H1 (cell line): ENCODE data around the gene ZNF446. TPM values are rescaled to one million over a fixed set of nuclear protein-coding genes. Genes with fewer than 3 reads are reported as not detected.
A peak's percentile ranks its signal among the peaks of the same experiment; 100 is the strongest.

ENCODE experiments used
- CTCF ChIA-PET: fragments of 300-600 bp; sonication (Branson Sonifier 250); formaldehyde crosslinking; loops from one replicate; lab custom pipeline; 2021; ENCODE audit not compliant: partially characterized antibody; lab: Charles Lee
- POLR2A ChIA-PET: fragments of 300-600 bp; sonication (Branson Sonifier 250); formaldehyde crosslinking; loops from one replicate; lab custom pipeline; 2021; ENCODE audit warnings: inconsistent platforms; ENCODE audit not compliant: partially characterized antibody; lab: Charles Lee
- DNase-seq, 2 experiments: peaks; one replicate each; pipeline versions ENCODE4 v3.0.0 to v3.0.0-alpha.2; 2010 to 2022; ENCODE audit warnings: low spot score in 2 of 2, low read depth in 1 of 2, mixed read lengths in 1 of 2
- FAIRE-seq: peaks from 2 replicates; lab custom pipeline; 2011; peaks lifted over from hg19 to GRCh38; lab: Jason Lieb, UNC
- H2AFZ ChIP-seq: 2 replicates; pipeline ENCODE4 v1.8.1; 2012; ENCODE audit warnings: low read length, inconsistent platforms
- H2AK5ac ChIP-seq: 2 replicates; pipeline ENCODE4 v1.6.1; 2013; ENCODE audit warnings: low read depth, low read length
- H2BK120ac ChIP-seq: replicated peaks from 2 replicates; pipeline ENCODE3; 2013; ENCODE audit warnings: low read depth, low read length, inconsistent platforms
- H2BK12ac ChIP-seq: 2 replicates; pipeline ENCODE4 v1.6.1; 2013; ENCODE audit warnings: low read depth, low read length
- H2BK15ac ChIP-seq: 2 replicates; pipeline ENCODE4 v1.6.1; 2013; ENCODE audit warnings: low read length
- H2BK20ac ChIP-seq: 2 replicates; pipeline ENCODE4 v1.6.1; 2013; ENCODE audit warnings: low read length
- H2BK5ac ChIP-seq: 2 replicates; pipeline ENCODE4 v1.6.1; 2013; ENCODE audit warnings: low read depth, low read length
- H3K14ac ChIP-seq: 2 replicates; pipeline ENCODE4 v1.6.1; 2013; ENCODE audit warnings: inconsistent platforms; ENCODE audit not compliant: insufficient read length
- H3K18ac ChIP-seq: 2 replicates; pipeline ENCODE4 v1.6.1; 2013; ENCODE audit warnings: low read length; ENCODE audit errors: extremely low read depth
- H3K23ac ChIP-seq: 2 replicates; pipeline ENCODE4 v1.6.1; 2013; ENCODE audit warnings: inconsistent platforms; ENCODE audit not compliant: insufficient read length
- H3K23me2 ChIP-seq: 2 replicates; pipeline ENCODE4 v1.6.1; 2013; ENCODE audit warnings: low read depth, low read length
- H3K27ac ChIP-seq: 2 replicates; pipeline ENCODE4 v1.6.1; 2011; ENCODE audit warnings: low read depth, low read length, inconsistent platforms
- H3K27me3 ChIP-seq, 4 experiments: replicated peaks in 1 of 4; 1 replicate in 1 of 4; 2 replicates in 3 of 4; pipeline versions ENCODE4 v1.6.1 to v1.8.1; 2011 to 2013; ENCODE audit warnings: low read length in 3 of 4, mild to moderate bottlenecking in 3 of 4, inconsistent platforms in 2 of 4, mixed read lengths in 2 of 4, moderate library complexity in 1 of 4; ENCODE audit not compliant: control insufficient read depth in 3 of 4, insufficient read depth in 3 of 4; ENCODE audit errors: extremely low read depth in 1 of 4
- H3K36me3 ChIP-seq, 4 experiments: 2 replicates each; pipeline versions ENCODE4 v1.6.1 to v1.8.1; 2011 to 2013; ENCODE audit warnings: mild to moderate bottlenecking in 4 of 4, low read length in 3 of 4, moderate library complexity in 2 of 4, control low read depth in 1 of 4, inconsistent platforms in 1 of 4; ENCODE audit not compliant: insufficient read depth in 4 of 4, control insufficient read depth in 2 of 4
- H3K4ac ChIP-seq: replicated peaks from 2 replicates; pipeline ENCODE3; 2013; ENCODE audit warnings: low read length, low read depth, mixed read lengths, inconsistent platforms; ENCODE audit not compliant: insufficient read length
- H3K4me1 ChIP-seq, 4 experiments: replicated peaks in 1 of 4; 1 replicate in 1 of 4; 2 replicates in 3 of 4; pipeline versions ENCODE4 v1.6.1 to v1.8.1; 2011 to 2013; ENCODE audit warnings: low read length in 3 of 4, inconsistent platforms in 2 of 4, mixed read lengths in 1 of 4; ENCODE audit not compliant: insufficient read depth in 4 of 4, control insufficient read depth in 3 of 4
- H3K4me2 ChIP-seq, 2 experiments: 2 replicates each; pipeline versions ENCODE4 v1.6.1 to v1.8.1; 2011 to 2013; ENCODE audit warnings: low read depth in 2 of 2, low read length in 2 of 2, control low read depth in 1 of 2, inconsistent platforms in 1 of 2, mild to moderate bottlenecking in 1 of 2; ENCODE audit not compliant: insufficient read depth in 1 of 2
- H3K4me3 ChIP-seq, 4 experiments: fragments of 200-600, 300-600 bp in 1 of 4; sonication (generic), shearing (Covaris generic), sonication (Bioruptor Twin) in 1 of 4; 2 replicates each; pipeline versions ENCODE4 v1.5.1 to v1.8.1; 2011 to 2016; ENCODE audit warnings: low read length in 4 of 4, low read depth in 3 of 4, control low read depth in 2 of 4, inconsistent platforms in 2 of 4, mild to moderate bottlenecking in 2 of 4, mixed read lengths in 1 of 4, moderate library complexity in 1 of 4; ENCODE audit not compliant: insufficient read depth in 2 of 4; ENCODE audit errors: extremely low read depth in 1 of 4
- H3K56ac ChIP-seq: replicated peaks from 2 replicates; pipeline ENCODE3; 2013; ENCODE audit warnings: low read depth, mild to moderate bottlenecking, mixed read lengths, low read length, inconsistent platforms; ENCODE audit not compliant: insufficient read length
- H3K79me1 ChIP-seq: 2 replicates; pipeline ENCODE4 v1.6.1; 2013; ENCODE audit warnings: low read depth, low read length, control low read depth
- H3K79me2 ChIP-seq, 2 experiments: 2 replicates each; pipeline versions ENCODE4 v1.6.1 to v1.8.1; 2012 to 2013; ENCODE audit warnings: low read length in 2 of 2, mild to moderate bottlenecking in 2 of 2, inconsistent platforms in 1 of 2; ENCODE audit not compliant: insufficient read depth in 2 of 2, control insufficient read depth in 1 of 2
- H3K9ac ChIP-seq, 4 experiments: replicated peaks in 1 of 4; 1 replicate in 1 of 4; 2 replicates in 3 of 4; pipeline versions ENCODE4 v1.6.1 to v1.8.1; 2011 to 2013; ENCODE audit warnings: low read depth in 3 of 4, low read length in 3 of 4, control low read depth in 2 of 4, mild to moderate bottlenecking in 2 of 4, moderate library complexity in 2 of 4, inconsistent platforms in 1 of 4; ENCODE audit errors: extremely low read depth in 1 of 4
- H3K9me3 ChIP-seq, 2 experiments: 2 replicates each; pipeline versions ENCODE4 v1.6.1 to v1.8.1; 2012 to 2013; ENCODE audit warnings: mild to moderate bottlenecking in 2 of 2, moderate library complexity in 2 of 2, control low read depth in 1 of 2, inconsistent platforms in 1 of 2, low read depth in 1 of 2, low read length in 1 of 2, mixed read lengths in 1 of 2; ENCODE audit not compliant: insufficient read depth in 2 of 2
- H4K20me1 ChIP-seq, 2 experiments: replicated peaks in 1 of 2; 2 replicates each; pipeline versions ENCODE3 to v1.8.1; 2011 to 2013; ENCODE audit warnings: inconsistent platforms in 2 of 2, low read length in 2 of 2, mild to moderate bottlenecking in 1 of 2; ENCODE audit not compliant: insufficient read depth in 2 of 2, control insufficient read depth in 1 of 2
- H4K5ac ChIP-seq: 2 replicates; pipeline ENCODE4 v1.6.1; 2013; ENCODE audit warnings: low read length, low read depth, mixed read lengths, inconsistent platforms; ENCODE audit not compliant: insufficient read length
- H4K8ac ChIP-seq: 2 replicates; pipeline ENCODE4 v1.8.0; 2013; ENCODE audit warnings: mild to moderate bottlenecking, moderate library complexity, low read length, inconsistent platforms; ENCODE audit not compliant: insufficient read depth; ENCODE audit errors: extremely low read depth
- H4K91ac ChIP-seq: replicated peaks from 2 replicates; pipeline ENCODE3; 2013; ENCODE audit warnings: low read length, mixed read lengths, inconsistent platforms; ENCODE audit not compliant: insufficient read length
- BCL11A ChIP-seq, 2 experiments: IDR thresholded peaks; one replicate each; pipeline ENCODE4 v1.6.1; 2011; ENCODE audit warnings: low read depth in 2 of 2, low read length in 2 of 2, mild to moderate bottlenecking in 2 of 2
- GABPA ChIP-seq: IDR thresholded peaks from 2 replicates; pipeline ENCODE4 v1.6.1; 2011; ENCODE audit warnings: mild to moderate bottlenecking, low read length, moderate library complexity, borderline replicate concordance; ENCODE audit not compliant: insufficient read depth
- MAX ChIP-seq: IDR thresholded peaks from 2 replicates; pipeline ENCODE4 v1.6.1; 2012; ENCODE audit warnings: inconsistent platforms
- POLR2A ChIP-seq, 2 experiments: IDR thresholded peaks; 1 replicate in 1 of 2; 2 replicates in 1 of 2; pipeline ENCODE4 v1.6.1; 2011; ENCODE audit warnings: low read depth in 2 of 2, low read length in 2 of 2, mild to moderate bottlenecking in 2 of 2; ENCODE audit errors: control extremely low read depth in 1 of 2
- SIRT6 ChIP-seq: IDR thresholded peaks from one replicate; pipeline ENCODE4 v1.7.1; 2012; ENCODE audit warnings: low read length, inconsistent platforms
- TAF1 ChIP-seq: IDR thresholded peaks from 2 replicates; pipeline ENCODE4 v1.6.1; 2011; ENCODE audit warnings: mild to moderate bottlenecking, low read depth, low read length
- USF2 ChIP-seq: IDR thresholded peaks from 2 replicates; pipeline ENCODE4 v1.6.1; 2011; ENCODE audit warnings: low read length, improper control_type of control experiment
- ZNF274 ChIP-seq: IDR thresholded peaks from 2 replicates; pipeline ENCODE4 v1.7.0; 2012; ENCODE audit warnings: low read length, borderline replicate concordance; ENCODE audit errors: extremely low read depth
- WGBS, 2 experiments: shearing (Covaris generic) in 1 of 2; methylation state at CpG; one replicate each; pipeline versions ENCODE4 v1.1.6 to v1.1.7; 2013 to 2015; ENCODE audit warnings: low lambda C conversion rate in 2 of 2, mixed read lengths in 2 of 2, inconsistent platforms in 1 of 2, low coverage in 1 of 2, missing lambda C conversion rate in 1 of 2; ENCODE audit not compliant: insufficient replicate concordance in 2 of 2, insufficient coverage in 1 of 2, insufficient read length in 1 of 2; ENCODE audit errors: extremely low coverage in 1 of 2, missing lambda C conversion rate in 1 of 2; 5-methylcytosine and 5-hydroxymethylcytosine counted together
- polyA plus RNA-seq, 7 experiments: library from polyadenylated mRNA; depleted of rRNA in 3 of 7; stranded (reverse) in 5 of 7; unstranded in 2 of 7; fragments of >200 nt in 5 of 7; fragments of 200-250 nt in 2 of 7; gene quantifications; 1 replicate in 5 of 7; 2 replicates in 1 of 7; 4 replicates in 1 of 7; pipeline versions ENCODE4 v1.2.1 to v1.2.3, GENCODE V29; 2011 to 2013; ENCODE audit warnings: missing spikeins in 2 of 7, mixed read lengths in 2 of 7
- total RNA-seq: library from RNA; stranded (reverse); fragmentation: NEBNext Ultra II Directional; extraction: Animal tissue kit (Norgen Biotek cat#: 25700); gene quantifications from 2 replicates; pipeline ENCODE4 v1.2.1, GENCODE V29; 2021
- TF ChIP-seq, protein P1 (sequence below), 3 experiments: IDR thresholded peaks; 1 replicate in 2 of 3; 2 replicates in 1 of 3; pipeline versions ENCODE4 v1.5.1 to v1.6.1; 2011; ENCODE audit warnings: low read length in 3 of 3, mild to moderate bottlenecking in 3 of 3, inconsistent platforms in 2 of 3, low read depth in 1 of 3, moderate library complexity in 1 of 3; ENCODE audit not compliant: insufficient read depth in 1 of 3; ENCODE audit errors: control extremely low read depth in 1 of 3

The ZNF446 gene
- total and polyA plus RNA-seq, 2 of the 8 experiments (the other 6 are each of a cell fraction or from before 2014, with no cell fraction given): 4.1 to 5.5 TPM

- Histone ChIP-seq H2AK5ac (no peak overlapping the region), H3K4me2 (peak overlapping the region; percentile 58 to 64; a peak in 2 of 4 replicates), H3K79me1 (peaks cover 5% of the 10 kb centered on the region), H3K36me3 (peaks cover 0 to 9% (median 2%) of the 10 kb centered on the region in 4 experiments; a peak in 2 of 8 replicates), H4K91ac (no peak overlapping the region), H4K8ac (peak overlapping the region; percentile 96; the same call in 1 of the 2 replicates), H3K79me2 (peaks cover 0 to 12% of the 10 kb centered on the region in 2 experiments; a peak in 1 of 4 replicates), H3K14ac (no peak overlapping the region), H3K56ac (no peak overlapping the region), H3K4me1 (peaks cover 0 to 24% (median 13%) of the 10 kb centered on the region in 4 experiments; a peak in 6 of 7 replicates), H3K23me2 (peaks cover 5% of the 10 kb centered on the region; the same call in 1 of the 2 replicates), H2AFZ (no peak overlapping the region), H2BK20ac (no peak overlapping the region), H4K20me1 (peaks cover 2 to 8% of the 10 kb centered on the region in 2 experiments), H2BK5ac (no peak overlapping the region), H3K27me3 (no peaks in the 10 kb centered on the region), H2BK15ac (no peak overlapping the region), H4K5ac (no peak overlapping the region), H3K4me3 (peak overlapping the region in 1 of 4 experiments; percentile 70; a peak in 2 of 8 replicates), H3K9ac (no peak overlapping the region), H2BK12ac (peak overlapping the region; percentile 30; the same call in 1 of the 2 replicates), H3K4ac (no peak overlapping the region), H2BK120ac (no peak overlapping the region), H3K27ac (no peak overlapping the region), H3K23ac (no peak overlapping the region), H3K9me3 (no peaks in the 10 kb centered on the region), H3K18ac (no peak overlapping the region)
- DNase-seq (no peak), FAIRE-seq (no peak)
- ChIA-PET CTCF (interaction anchor here (0.9 to 1.6 kb wide), 5 partner anchors 12 to 67 kb away, joined by 3 to 10 read pairs (median 4); partner anchors contain the start of gene ZNF446), POLR2A (interaction anchor here (0.5 to 21.3 kb wide), 9 partner anchors 9 to 202 kb away, joined by 3 to 650 read pairs (median 3); partner anchors contain the start of genes CHMP2A, TRIM28, UBE2M and ZNF837)
- WGBS, 2 experiments: 94% methylated on average over 10 of the region's 10 CpGs; no CpG with 5 or more reads in 1 of the 2 experiments
- TF ChIP-seq BCL11A (IDR thresholded peaks at IDR 0.05; ENCODE audit: low read depth in 2 of 2, low read length in 2 of 2) (no peak), ZNF274 (no peak), POLR2A (IDR thresholded peaks at IDR 0.05; ENCODE audit: control extremely low read depth in 1 of 2, low read depth in 2 of 2, low read length in 2 of 2) (no peak), SIRT6 (no peak), USF2 (no peak), TAF1 (no peak), GABPA (no peak), MAX (no peak)
- TF ChIP-seq, protein P1, sequence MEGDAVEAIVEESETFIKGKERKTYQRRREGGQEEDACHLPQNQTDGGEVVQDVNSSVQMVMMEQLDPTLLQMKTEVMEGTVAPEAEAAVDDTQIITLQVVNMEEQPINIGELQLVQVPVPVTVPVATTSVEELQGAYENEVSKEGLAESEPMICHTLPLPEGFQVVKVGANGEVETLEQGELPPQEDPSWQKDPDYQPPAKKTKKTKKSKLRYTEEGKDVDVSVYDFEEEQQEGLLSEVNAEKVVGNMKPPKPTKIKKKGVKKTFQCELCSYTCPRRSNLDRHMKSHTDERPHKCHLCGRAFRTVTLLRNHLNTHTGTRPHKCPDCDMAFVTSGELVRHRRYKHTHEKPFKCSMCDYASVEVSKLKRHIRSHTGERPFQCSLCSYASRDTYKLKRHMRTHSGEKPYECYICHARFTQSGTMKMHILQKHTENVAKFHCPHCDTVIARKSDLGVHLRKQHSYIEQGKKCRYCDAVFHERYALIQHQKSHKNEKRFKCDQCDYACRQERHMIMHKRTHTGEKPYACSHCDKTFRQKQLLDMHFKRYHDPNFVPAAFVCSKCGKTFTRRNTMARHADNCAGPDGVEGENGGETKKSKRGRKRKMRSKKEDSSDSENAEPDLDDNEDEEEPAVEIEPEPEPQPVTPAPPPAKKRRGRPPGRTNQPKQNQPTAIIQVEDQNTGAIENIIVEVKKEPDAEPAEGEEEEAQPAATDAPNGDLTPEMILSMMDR (IDR thresholded peaks at IDR 0.05; ENCODE audit: control extremely low read depth in 1 of 3, insufficient read depth in 1 of 3, low read depth in 1 of 3, low read length in 3 of 3): no peak
Observed at GRCh38 chr19:58513213-58513693, 37.1 kb downstream of the ZNF446 start.
